GM21381 (cell line): ENCODE results near the gene MVB12B.

Experiments
- ATAC-seq: cut with Tn5 transposase; IDR thresholded peaks from one replicate; pipeline ENCODE4 v1.9.1; 2021; ENCODE audit warnings: mild to moderate bottlenecking, moderate library complexity; ENCODE audit not compliant: unreplicated experiment

Gene MVB12B

DNA sequence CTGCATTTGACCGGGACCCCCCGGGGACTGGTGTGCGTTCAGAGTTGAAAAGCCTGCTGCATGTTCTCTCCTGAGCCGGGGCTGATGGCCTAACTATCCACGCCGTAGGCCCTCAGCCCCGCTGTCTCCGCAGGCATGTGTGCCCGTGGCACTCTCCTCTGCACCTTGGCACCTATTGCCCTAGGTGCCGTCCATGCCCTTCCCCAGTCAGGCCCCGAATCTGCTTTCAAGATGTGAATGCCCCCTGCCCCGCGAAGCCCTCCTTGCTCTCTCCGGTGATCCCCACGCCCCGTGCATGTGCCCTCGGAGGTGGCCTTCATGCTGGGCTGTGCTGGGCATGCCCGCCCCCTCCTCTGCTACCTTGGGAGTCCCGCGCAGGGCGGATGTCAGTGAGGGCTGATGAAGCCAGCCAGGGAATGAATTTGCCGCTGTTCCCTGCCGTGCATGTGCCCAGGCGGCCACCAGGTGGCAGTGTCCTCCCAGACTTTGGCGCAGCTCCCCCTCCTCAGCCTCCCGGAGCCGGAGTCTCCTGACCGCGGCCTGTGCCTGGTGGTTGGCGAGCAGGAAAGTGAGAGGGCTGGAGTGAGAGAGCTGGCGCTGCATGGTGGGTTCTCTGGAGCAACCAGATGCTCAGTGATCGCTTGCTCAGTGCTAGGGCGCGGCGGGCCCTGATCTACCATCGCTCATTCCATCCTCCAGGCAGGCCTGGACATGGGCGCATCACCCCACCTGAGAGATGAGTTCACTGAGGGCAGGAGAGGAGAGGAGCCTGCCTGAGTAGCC is 174.2 kb downstream of the MVB12B start:
- no peak for ATAC-seq

GRCh38 chr9:126501383-126502331 is 175.0 kb downstream of the MVB12B start:
- no peak for ATAC-seq

DNA sequence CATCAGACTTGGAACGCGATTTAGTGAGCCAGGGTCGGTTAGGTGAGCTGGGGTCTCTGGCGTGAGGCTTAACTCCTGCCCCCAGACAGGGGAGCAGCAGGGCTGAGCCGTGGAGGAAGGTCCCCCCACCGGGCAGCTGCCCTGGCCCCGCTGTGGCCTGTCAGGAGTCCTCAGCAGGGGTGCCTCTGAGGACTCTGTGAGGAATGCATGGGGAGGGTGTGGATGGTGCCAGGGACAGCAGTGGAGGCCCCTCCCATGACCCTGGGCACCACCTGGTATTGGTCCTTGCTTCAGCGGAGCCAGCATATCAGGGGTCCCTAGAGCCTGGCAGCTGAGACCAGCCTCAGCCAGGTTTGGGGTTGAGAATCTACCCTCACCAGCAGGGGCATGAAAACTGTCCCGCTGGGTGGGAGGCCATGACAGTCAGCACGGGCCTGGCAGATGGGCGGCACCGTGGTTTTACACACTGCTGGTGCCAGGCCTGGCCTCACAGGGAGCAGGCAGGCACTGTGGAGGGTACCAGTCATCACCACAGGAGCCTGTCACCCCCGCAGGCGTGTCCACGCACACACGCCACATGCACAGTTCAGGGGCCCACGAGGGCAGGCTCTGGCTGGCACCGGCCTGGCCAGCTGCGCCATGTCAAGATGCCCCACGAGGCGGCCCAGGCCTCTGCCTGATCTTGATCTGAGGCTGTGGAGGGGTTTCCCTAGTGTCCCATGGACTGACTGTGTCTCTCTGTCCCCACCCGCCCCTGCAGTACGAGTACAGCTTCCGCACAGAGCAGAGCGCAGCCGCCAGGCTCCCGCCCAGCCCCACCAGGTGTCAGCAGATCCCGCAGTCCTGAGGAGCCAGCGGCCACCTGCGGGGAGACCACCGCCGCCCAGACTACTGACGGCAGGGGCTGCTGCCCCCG is 176.0 kb downstream of the MVB12B start:
- no peak for ATAC-seq

DNA sequence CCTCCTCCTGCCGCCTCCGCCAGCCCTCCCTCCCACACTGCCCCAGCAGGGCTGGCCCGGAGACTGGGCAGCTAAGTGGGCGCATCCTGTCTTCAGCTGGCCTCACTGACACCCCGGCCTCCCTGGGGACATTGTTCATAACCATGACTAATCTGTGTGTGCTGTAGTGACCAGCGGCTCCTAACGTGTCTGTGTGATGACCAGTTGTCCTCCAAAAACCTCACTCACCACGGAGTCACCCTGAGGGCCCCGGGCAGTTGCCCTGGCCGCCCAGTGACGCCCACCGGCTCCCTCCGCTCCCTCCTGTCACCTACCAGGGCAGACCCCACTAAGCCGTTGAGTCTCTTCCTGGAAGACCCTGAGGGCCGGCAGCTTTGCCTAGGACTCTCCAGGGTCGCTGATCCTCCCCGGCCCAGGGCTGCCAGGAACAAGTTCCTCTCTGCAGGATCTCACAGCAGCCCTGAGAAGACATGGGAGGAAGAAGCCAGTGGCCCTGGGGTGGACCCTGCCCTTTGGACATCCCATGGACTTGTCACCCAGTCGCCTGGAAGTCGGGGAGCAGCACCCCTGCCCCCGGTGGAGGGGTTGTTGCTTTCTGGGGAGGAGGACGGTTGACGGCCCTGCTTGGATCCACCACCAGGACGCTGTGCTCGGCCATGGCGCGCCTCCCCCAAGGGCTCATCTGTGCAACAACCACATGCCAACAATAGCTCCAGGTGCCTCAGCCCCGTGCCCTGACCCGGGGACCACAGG is 176.9 kb downstream of the MVB12B start:
- ATAC-seq = no peak

- no peak for ATAC-seq
These were observed 177.7 kb downstream of the MVB12B start for GRCh38 chr9:126504086-126504976.

GRCh38 chr9:126504977-126505455 is 178.4 kb downstream of the MVB12B start:
- ATAC-seq = no peak

- no peak for ATAC-seq
These were observed 179.2 kb downstream of the MVB12B start for GRCh38 chr9:126505697-126506346.

- no peak for ATAC-seq
These were observed 180.0 kb downstream of the MVB12B start for GRCh38 chr9:126506361-126507317.

- no peak for ATAC-seq
These were observed 180.9 kb downstream of the MVB12B start for GRCh38 chr9:126507318-126508109.

GRCh38 chr9:126508171-126508591 is 181.6 kb downstream of the MVB12B start:
- no peak for ATAC-seq

GRCh38 chr9:126508928-126509327 is 182.3 kb downstream of the MVB12B start:
- ATAC-seq = no peak

GRCh38 chr9:126509718-126510117 is 183.1 kb downstream of the MVB12B start:
- no peak for ATAC-seq

GRCh38 chr9:126510564-126510963 is 183.9 kb downstream of the MVB12B start:
- no peak for ATAC-seq

DNA sequence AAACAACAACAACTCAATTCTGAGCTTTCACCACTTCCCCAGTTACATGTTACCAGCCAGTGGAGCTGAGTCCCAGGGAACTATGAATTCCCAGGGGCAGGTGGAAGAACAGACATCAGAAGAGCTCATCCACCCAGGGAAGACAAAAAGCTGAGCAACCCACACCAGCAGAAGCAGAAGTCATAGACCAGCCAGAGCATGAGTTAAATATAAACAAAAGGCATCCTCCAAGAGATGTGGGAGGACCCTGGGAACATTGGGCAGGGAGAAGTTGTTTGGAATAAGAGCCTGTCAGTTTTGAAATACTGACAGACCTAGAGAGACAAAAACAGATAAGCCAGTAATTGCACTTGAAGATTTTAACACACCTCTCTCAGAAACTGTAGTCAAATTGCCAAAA is 184.8 kb downstream of the MVB12B start:
- no peak for ATAC-seq

- ATAC-seq = no peak
These were observed 186.8 kb downstream of the MVB12B start for GRCh38 chr9:126513159-126514036.
